Measurements from ENCODE around the gene C1QTNF8. TPM values are rescaled to one million over a fixed set of nuclear protein-coding genes. Genes with fewer than 3 reads are reported as not detected.

Gene C1QTNF8
- total and polyA plus RNA-seq, 7 experiments from 2014 or later: not detected

GRCh38 chr16:1141191-1141590 lies 45.1 kb upstream of the C1QTNF8 start:
- Histone ChIP-seq H3K4me3 (ENCODE audit: low read length) (no peak overlapping the region), H3K36me3 (ENCODE audit: control insufficient read depth in 2 of 3, insufficient read depth in 3 of 3, low read length in 3 of 3) (no peaks in the 10 kb centered on the region), H3K4me1 (ENCODE audit: control insufficient read depth in 2 of 2, insufficient read depth in 2 of 2, low read length in 2 of 2) (no peaks in the 10 kb centered on the region), H3K27me3 (ENCODE audit: control insufficient read depth in 2 of 2, insufficient read depth in 2 of 2, low read length in 2 of 2) (no peaks in the 10 kb centered on the region), H3K9me3 (ENCODE audit: control insufficient read depth in 2 of 3, low read length in 3 of 3) (no peaks in the 10 kb centered on the region), H3K27ac (ENCODE audit: low read depth, low read length) (no peak overlapping the region)
- Mint-ChIP-seq H3K9me3 (no peaks in the 10 kb centered on the region), H3K4me3 (no peak overlapping the region), H3K4me1 (peaks cover 0 to 5% (median 0%) of the 10 kb centered on the region in 7 donors), H3K27ac (no peak overlapping the region), H3K36me3 (no peaks in the 10 kb centered on the region), H3K27me3 (peaks cover 0 to 3% (median 0%) of the 10 kb centered on the region in 5 donors)
- ChIA-PET CTCF (no interaction called here), POLR2A (no interaction called here)
- no peak for DNase-seq
- intact Hi-C loops (cut with micrococcal nuclease): no loop called here
- ATAC-seq: no peak

GRCh38 chr16:1140582-1141162 lies 44.6 kb upstream of the C1QTNF8 start:
- Mint-ChIP-seq H3K9me3 (no peaks in the 10 kb centered on the region), H3K27me3 (peaks cover 0 to 3% (median 0%) of the 10 kb centered on the region in 5 donors), H3K27ac (no peak overlapping the region), H3K4me1 (peaks cover 0 to 5% (median 0%) of the 10 kb centered on the region in 7 donors), H3K36me3 (no peaks in the 10 kb centered on the region), H3K4me3 (no peak overlapping the region)
- no peaks in the 10 kb centered on the region for H3K36me3 ChIP-seq (ENCODE audit: control insufficient read depth in 2 of 3, insufficient read depth in 3 of 3, low read length in 3 of 3)
- intact Hi-C loops (cut with micrococcal nuclease): no loop called here
- no peaks in the 10 kb centered on the region for H3K27me3 ChIP-seq (ENCODE audit: control insufficient read depth in 2 of 2, insufficient read depth in 2 of 2, low read length in 2 of 2)
- ATAC-seq (no peak), DNase-seq (no peak)
- H3K4me1 ChIP-seq (ENCODE audit: control insufficient read depth in 2 of 2, insufficient read depth in 2 of 2, low read length in 2 of 2): no peaks in the 10 kb centered on the region
- H3K27ac ChIP-seq (ENCODE audit: low read depth, low read length): no peak overlapping the region
- POLR2A ChIA-PET: no interaction called here
- CTCF ChIA-PET: no interaction called here
- H3K9me3 ChIP-seq (ENCODE audit: control insufficient read depth in 2 of 3, low read length in 3 of 3): no peaks in the 10 kb centered on the region
- no peak overlapping the region for H3K4me3 ChIP-seq (ENCODE audit: low read length)

- H3K27me3 Mint-ChIP-seq: peaks cover 0 to 3% (median 0%) of the 10 kb centered on the region in 5 donors
- Histone ChIP-seq H3K4me3 (ENCODE audit: low read length) (no peak overlapping the region), H3K27me3 (ENCODE audit: control insufficient read depth in 2 of 2, insufficient read depth in 2 of 2, low read length in 2 of 2) (no peaks in the 10 kb centered on the region), H3K4me1 (ENCODE audit: control insufficient read depth in 2 of 2, insufficient read depth in 2 of 2, low read length in 2 of 2) (no peaks in the 10 kb centered on the region), H3K27ac (ENCODE audit: low read depth, low read length) (no peak overlapping the region), H3K36me3 (ENCODE audit: control insufficient read depth in 2 of 3, insufficient read depth in 3 of 3, low read length in 3 of 3) (no peaks in the 10 kb centered on the region), H3K9me3 (ENCODE audit: control insufficient read depth in 2 of 3, low read length in 3 of 3) (no peaks in the 10 kb centered on the region)
- no peak for ATAC-seq
- intact Hi-C loops (cut with micrococcal nuclease): no loop called here
- peaks cover 0 to 5% (median 0%) of the 10 kb centered on the region in 7 donors for H3K4me1 Mint-ChIP-seq
- no peaks in the 10 kb centered on the region for H3K36me3 Mint-ChIP-seq
- CTCF ChIA-PET: no interaction called here
- DNase-seq: no peak
- no peak overlapping the region for H3K4me3 Mint-ChIP-seq
- no peak overlapping the region for H3K27ac Mint-ChIP-seq
- POLR2A ChIA-PET: no interaction called here
- no peaks in the 10 kb centered on the region for H3K9me3 Mint-ChIP-seq
These were observed 41.6 kb upstream of the C1QTNF8 start for GRCh38 chr16:1137604-1138003.

- Histone ChIP-seq H3K36me3 (ENCODE audit: control insufficient read depth in 2 of 3, insufficient read depth in 3 of 3, low read length in 3 of 3) (no peaks in the 10 kb centered on the region), H3K4me1 (ENCODE audit: control insufficient read depth in 2 of 2, insufficient read depth in 2 of 2, low read length in 2 of 2) (no peaks in the 10 kb centered on the region), H3K27ac (ENCODE audit: low read depth, low read length) (no peak overlapping the region), H3K27me3 (ENCODE audit: control insufficient read depth in 2 of 2, insufficient read depth in 2 of 2, low read length in 2 of 2) (no peaks in the 10 kb centered on the region), H3K9me3 (ENCODE audit: control insufficient read depth in 2 of 3, low read length in 3 of 3) (no peaks in the 10 kb centered on the region), H3K4me3 (ENCODE audit: low read length) (no peak overlapping the region)
- ATAC-seq: no peak
- intact Hi-C loops (cut with micrococcal nuclease): no loop called here
- ChIA-PET CTCF (no interaction called here), POLR2A (no interaction called here)
- Mint-ChIP-seq H3K36me3 (no peaks in the 10 kb centered on the region), H3K9me3 (no peaks in the 10 kb centered on the region), H3K27ac (no peak overlapping the region), H3K4me1 (peaks cover 0 to 2% (median 0%) of the 10 kb centered on the region in 7 donors), H3K4me3 (no peak overlapping the region), H3K27me3 (peaks cover 0 to 4% (median 0%) of the 10 kb centered on the region in 5 donors)
- no peak for DNase-seq
These were observed 39.4 kb upstream of the C1QTNF8 start for GRCh38 chr16:1135459-1135825.

GRCh38 chr16:1134776-1135458 lies 38.9 kb upstream of the C1QTNF8 start:
- H3K27me3 ChIP-seq (ENCODE audit: control insufficient read depth in 2 of 2, insufficient read depth in 2 of 2, low read length in 2 of 2): no peaks in the 10 kb centered on the region
- CTCF ChIA-PET: no interaction called here
- Mint-ChIP-seq H3K4me1 (peaks cover 0 to 2% (median 0%) of the 10 kb centered on the region in 7 donors), H3K27me3 (peaks cover 0 to 4% (median 0%) of the 10 kb centered on the region in 5 donors), H3K4me3 (no peak overlapping the region), H3K36me3 (no peaks in the 10 kb centered on the region), H3K27ac (no peak overlapping the region), H3K9me3 (no peaks in the 10 kb centered on the region)
- ATAC-seq (no peak), DNase-seq (no peak)
- intact Hi-C loops (cut with micrococcal nuclease): no loop called here
- no peaks in the 10 kb centered on the region for H3K36me3 ChIP-seq (ENCODE audit: control insufficient read depth in 2 of 3, insufficient read depth in 3 of 3, low read length in 3 of 3)
- no peak overlapping the region for H3K4me3 ChIP-seq (ENCODE audit: low read length)
- POLR2A ChIA-PET: no interaction called here
- no peaks in the 10 kb centered on the region for H3K9me3 ChIP-seq (ENCODE audit: control insufficient read depth in 2 of 3, low read length in 3 of 3)
- H3K4me1 ChIP-seq (ENCODE audit: control insufficient read depth in 2 of 2, insufficient read depth in 2 of 2, low read length in 2 of 2): no peaks in the 10 kb centered on the region
- no peak overlapping the region for H3K27ac ChIP-seq (ENCODE audit: low read depth, low read length)

- ATAC-seq (no peak), DNase-seq (no peak)
- Mint-ChIP-seq H3K4me1 (peaks cover 0 to 2% (median 0%) of the 10 kb centered on the region in 7 donors), H3K27me3 (peaks cover 0 to 4% (median 0%) of the 10 kb centered on the region in 5 donors), H3K9me3 (no peaks in the 10 kb centered on the region), H3K4me3 (no peak overlapping the region), H3K36me3 (no peaks in the 10 kb centered on the region), H3K27ac (no peak overlapping the region)
- no peak overlapping the region for H3K4me3 ChIP-seq (ENCODE audit: low read length)
- ChIA-PET CTCF (no interaction called here), POLR2A (no interaction called here)
- intact Hi-C loops (cut with micrococcal nuclease): no loop called here
- no peaks in the 10 kb centered on the region for H3K4me1 ChIP-seq (ENCODE audit: control insufficient read depth in 2 of 2, insufficient read depth in 2 of 2, low read length in 2 of 2)
- H3K27ac ChIP-seq (ENCODE audit: low read depth, low read length): no peak overlapping the region
- no peaks in the 10 kb centered on the region for H3K27me3 ChIP-seq (ENCODE audit: control insufficient read depth in 2 of 2, insufficient read depth in 2 of 2, low read length in 2 of 2)
- H3K36me3 ChIP-seq (ENCODE audit: control insufficient read depth in 2 of 3, insufficient read depth in 3 of 3, low read length in 3 of 3): no peaks in the 10 kb centered on the region
- H3K9me3 ChIP-seq (ENCODE audit: control insufficient read depth in 2 of 3, low read length in 3 of 3): no peaks in the 10 kb centered on the region
These were observed 37.9 kb upstream of the C1QTNF8 start for GRCh38 chr16:1133810-1134520.

- H3K4me3 Mint-ChIP-seq: no peak overlapping the region
- no peak for DNase-seq
- no peak overlapping the region for H3K27ac Mint-ChIP-seq
- no peaks in the 10 kb centered on the region for H3K36me3 ChIP-seq (ENCODE audit: control insufficient read depth in 2 of 3, insufficient read depth in 3 of 3, low read length in 3 of 3)
- ATAC-seq: no peak
- H3K4me1 Mint-ChIP-seq: no peaks in the 10 kb centered on the region
- H3K27ac ChIP-seq (ENCODE audit: low read depth, low read length): no peak overlapping the region
- ChIA-PET POLR2A (no interaction called here), CTCF (no interaction called here)
- peaks cover 0 to 4% (median 0%) of the 10 kb centered on the region in 5 donors for H3K27me3 Mint-ChIP-seq
- no peak overlapping the region for H3K4me3 ChIP-seq (ENCODE audit: low read length)
- intact Hi-C loops (cut with micrococcal nuclease): no loop called here
- H3K9me3 Mint-ChIP-seq: no peaks in the 10 kb centered on the region
- H3K27me3 ChIP-seq (ENCODE audit: control insufficient read depth in 2 of 2, insufficient read depth in 2 of 2, low read length in 2 of 2): no peaks in the 10 kb centered on the region
- H3K4me1 ChIP-seq (ENCODE audit: control insufficient read depth in 2 of 2, insufficient read depth in 2 of 2, low read length in 2 of 2): no peaks in the 10 kb centered on the region
- H3K9me3 ChIP-seq (ENCODE audit: control insufficient read depth in 2 of 3, low read length in 3 of 3): no peaks in the 10 kb centered on the region
- no peaks in the 10 kb centered on the region for H3K36me3 Mint-ChIP-seq
These were observed 37.2 kb upstream of the C1QTNF8 start for GRCh38 chr16:1133271-1133670.
